Measurements from ENCODE around the gene SNRPD3. TPM values are rescaled to one million over a fixed set of nuclear protein-coding genes. Genes with fewer than 3 reads are reported as not detected.
"Not testable (repeated sequence)": the region's sequence is repeated elsewhere in the genome, so short reads cannot be mapped to it uniquely, and the experiment has no call there.

SNRPD3 gene
- polyA plus RNA-seq, 1 donor: 145 TPM

- H3K27ac ChIP-seq (ENCODE audit: low read length): not testable (repeated sequence)
- no CpG with 5 or more reads among the region's 15 CpGs for WGBS (ENCODE audit: insufficient coverage, low lambda C conversion rate)
Measured at GRCh38 chr22:24614794-24615193, 59.0 kb downstream of the SNRPD3 start.

GRCh38 chr22:24621244-24621643 is 65.4 kb downstream of the SNRPD3 start:
- not testable (repeated sequence) for H3K4me3 ChIP-seq (ENCODE audit: low read length); H3K9me3 ChIP-seq (ENCODE audit: control insufficient read depth, low read depth, low read length); H3K36me3 ChIP-seq (ENCODE audit: control insufficient read depth, insufficient read depth, low read length); H3K27ac ChIP-seq (ENCODE audit: low read length); H3K4me1 ChIP-seq (ENCODE audit: control insufficient read depth, insufficient read depth, low read length); DNase-seq; H3K27me3 ChIP-seq (ENCODE audit: control insufficient read depth, insufficient read depth, low read length)
- WGBS (ENCODE audit: insufficient coverage, low lambda C conversion rate): no CpG with 5 or more reads among the region's 5 CpGs

More at GRCh38 chr22:24614794-24615193, 59.0 kb downstream of the SNRPD3 start:
- not testable (repeated sequence) for DNase-seq; H3K27me3 ChIP-seq (ENCODE audit: control insufficient read depth, insufficient read depth, low read length); H3K9me3 ChIP-seq (ENCODE audit: control insufficient read depth, low read depth, low read length); H3K4me3 ChIP-seq (ENCODE audit: low read length); H3K36me3 ChIP-seq (ENCODE audit: control insufficient read depth, insufficient read depth, low read length); H3K4me1 ChIP-seq (ENCODE audit: control insufficient read depth, insufficient read depth, low read length)

GRCh38 chr22:24622596-24622995 is 66.8 kb downstream of the SNRPD3 start:
- not testable (repeated sequence) for H3K27me3 ChIP-seq (ENCODE audit: control insufficient read depth, insufficient read depth, low read length); H3K27ac ChIP-seq (ENCODE audit: low read length); H3K36me3 ChIP-seq (ENCODE audit: control insufficient read depth, insufficient read depth, low read length); H3K4me1 ChIP-seq (ENCODE audit: control insufficient read depth, insufficient read depth, low read length); H3K9me3 ChIP-seq (ENCODE audit: control insufficient read depth, low read depth, low read length); DNase-seq; H3K4me3 ChIP-seq (ENCODE audit: low read length)
- WGBS (ENCODE audit: insufficient coverage, low lambda C conversion rate): no CpG with 5 or more reads among the region's 2 CpGs

Other genes with a start within 250 kb of the SNRPD3 start
- gene ADORA2A, start 128.4 kb upstream of the SNRPD3 start, polyA plus RNA-seq: 10.9 TPM
- gene UPB1, start 60.7 kb upstream of the SNRPD3 start, polyA plus RNA-seq: 12.2 TPM
- 140 TPM for gene GUCD1, start 861 bp upstream of the SNRPD3 start, polyA plus RNA-seq
- gene LRRC75B, start 37.1 kb downstream of the SNRPD3 start, polyA plus RNA-seq: 36.6 TPM
- gene GGT1, start 47.2 kb downstream of the SNRPD3 start, polyA plus RNA-seq: 147 TPM
- gene PIWIL3, start 218.7 kb downstream of the SNRPD3 start, polyA plus RNA-seq: 0.06 TPM

Measured in large intestine (tissue), 3 donors.